Fibroblast of mammary gland (primary cell): Measurements from ENCODE around the gene ANK3.

ENCODE experiments used
- DNase-seq: peaks from one replicate; pipeline ENCODE4 v3.0.0-alpha.2; 2010; ENCODE audit warnings: low read depth
- H3K4me3 ChIP-seq: 2 replicates; pipeline ENCODE4 v1.5.1; 2011; ENCODE audit warnings: low read depth, mild to moderate bottlenecking, low read length, moderate library complexity; ENCODE audit not compliant: control insufficient read depth
- CTCF ChIP-seq: conservative IDR thresholded peaks from 2 replicates; pipeline ENCODE4 v1.5.1; 2011; ENCODE audit warnings: low read depth, low read length, inconsistent platforms; ENCODE audit not compliant: control insufficient read depth, insufficient read depth

Gene ANK3

DNA sequence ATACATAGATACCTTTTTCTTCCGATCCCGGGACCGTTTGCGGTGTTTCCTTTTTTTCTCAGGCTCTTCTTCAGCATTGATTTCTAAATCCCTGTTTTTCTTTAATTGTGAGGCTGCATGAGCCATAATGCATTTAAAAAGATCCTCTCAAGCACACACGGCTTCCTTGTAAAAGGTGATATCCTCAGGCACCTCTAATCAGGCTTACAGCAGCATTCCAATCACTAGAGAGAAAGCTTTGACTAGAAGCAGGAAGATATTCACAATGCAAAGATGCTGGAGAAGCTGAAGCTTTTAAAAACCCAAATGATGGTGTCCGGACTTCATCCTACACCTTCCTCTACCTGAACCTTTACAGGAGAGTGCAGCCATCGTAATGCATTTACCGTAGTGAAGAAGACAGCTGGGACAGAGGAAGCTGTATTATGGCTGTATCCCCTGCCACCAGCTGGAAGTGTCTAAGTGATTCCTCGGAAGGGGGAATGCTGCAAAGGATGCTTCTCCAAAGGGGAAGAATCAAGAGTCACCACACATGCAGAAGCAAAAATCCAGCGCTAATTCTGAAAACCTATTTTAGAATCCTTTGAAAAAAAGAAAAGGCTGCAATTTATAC lies at the start of gene ANK3:
ANK3 (minus strand) TSS at position 463 of the 613 bp plus-strand sequence; CDS start at position 126, 337 bp downstream.
- H3K4me3 ChIP-seq = no peak within 1 kb of the TSS
- no peak for DNase-seq
- TF ChIP-seq CTCF = no peak

DNA sequence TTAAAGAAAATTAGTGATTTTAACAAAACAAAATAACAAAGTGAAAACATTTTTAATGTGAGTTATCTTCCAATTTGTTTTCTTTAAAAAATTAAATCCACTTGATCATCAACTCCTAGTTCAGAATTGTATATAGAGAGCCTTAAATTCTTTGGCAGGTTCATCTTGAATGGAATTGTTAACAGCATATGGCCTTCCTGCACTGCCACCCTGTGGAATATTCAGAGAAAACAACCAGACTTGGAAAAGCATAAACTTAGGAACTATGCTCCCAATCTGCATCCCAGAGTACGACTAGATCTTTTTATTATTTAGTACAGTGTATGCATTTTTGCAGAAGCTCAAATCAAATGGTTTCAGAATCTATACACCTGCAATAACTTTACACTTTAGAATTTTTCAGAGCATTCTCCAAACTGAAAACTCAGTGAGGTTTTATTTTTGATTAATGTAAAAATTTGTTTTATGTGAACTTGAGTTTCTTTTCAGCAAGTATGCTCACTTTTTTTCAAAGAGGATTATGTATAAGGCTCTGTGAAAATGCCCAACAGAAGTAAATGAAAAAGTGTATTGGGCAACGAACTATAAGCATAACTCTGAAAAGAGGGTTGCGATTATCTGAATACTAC lies 44.9 kb upstream of the ANK3 start:
- DNase-seq = peak; percentile 80
- no peak overlapping the region for H3K4me3 ChIP-seq
- peak; percentile 71 for TF ChIP-seq CTCF

- H3K4me3 ChIP-seq = no peak overlapping the region
- DNase-seq = peak; percentile 96
- TF ChIP-seq CTCF = no peak
Measured at GRCh38 chr10:60433684-60434083, 44.0 kb upstream of the ANK3 start.

DNA sequence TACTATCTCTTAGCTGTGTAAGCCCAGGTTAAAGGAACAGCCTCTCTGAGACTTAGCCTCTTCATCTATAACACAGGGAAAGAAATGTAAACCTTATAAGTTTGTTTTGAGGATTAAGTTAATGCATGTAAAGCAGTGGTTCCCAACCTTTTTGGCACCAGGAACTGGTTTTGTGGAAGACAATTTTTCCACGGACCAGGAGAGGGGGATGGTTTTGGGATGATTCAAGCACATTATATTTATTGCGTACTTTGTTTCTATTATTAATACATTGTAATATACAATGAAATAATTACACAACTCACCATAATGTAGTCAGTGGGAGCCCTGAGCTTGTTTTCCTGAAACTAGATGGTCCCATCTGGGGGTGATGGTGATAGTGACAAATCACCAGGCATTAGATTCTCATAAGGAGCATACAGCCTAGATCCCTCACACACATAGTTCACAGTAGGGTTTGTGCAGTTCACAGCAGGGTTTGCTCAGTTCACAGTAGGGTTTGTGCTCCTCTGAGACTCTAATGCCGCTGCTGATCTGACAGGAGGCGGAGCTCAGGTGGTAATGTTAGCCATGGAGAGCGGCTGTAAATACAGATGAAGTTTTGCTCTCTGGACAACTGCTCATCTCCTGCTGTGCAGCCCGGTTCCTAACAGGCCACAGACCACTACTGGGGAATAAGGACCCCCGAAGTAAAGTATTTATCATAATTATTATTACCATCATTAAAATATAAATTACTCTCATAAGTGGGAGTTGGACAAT lies 41.3 kb upstream of the ANK3 start:
- peak; percentile 72 for DNase-seq
- TF ChIP-seq CTCF = no peak
- no peak overlapping the region for H3K4me3 ChIP-seq

DNA sequence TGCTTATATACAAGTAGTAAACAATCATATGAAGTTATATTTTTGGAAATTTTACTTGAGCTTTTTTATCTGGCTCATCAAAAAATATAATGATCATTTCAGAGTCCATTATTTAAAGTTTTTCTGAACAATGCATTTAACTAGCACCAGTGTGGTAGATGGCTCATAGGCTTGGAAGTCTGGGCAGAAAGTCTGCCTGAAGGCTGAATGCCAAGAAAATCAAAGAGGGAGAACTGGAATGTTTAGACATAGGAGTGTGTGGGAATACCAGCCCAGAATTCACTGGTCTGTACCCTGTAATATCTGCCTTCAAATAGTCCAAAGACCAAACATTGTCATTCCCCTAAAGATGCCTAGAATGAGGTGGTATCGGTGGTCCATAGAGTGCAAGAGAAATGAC lies 40.3 kb upstream of the ANK3 start:
- H3K4me3 ChIP-seq = no peak overlapping the region
- peak; percentile 87 for DNase-seq
- TF ChIP-seq CTCF = no peak

- peak; percentile 39 for DNase-seq
- no peak overlapping the region for H3K4me3 ChIP-seq
- no peak for TF ChIP-seq CTCF
Measured at GRCh38 chr10:60429084-60429849, 39.6 kb upstream of the ANK3 start.
